Brain microvascular endothelial cell (primary cell): ENCODE data around the gene TMEM164.

Source experiments
- DNase-seq: peaks from one replicate; pipeline ENCODE4 v3.0.0-alpha.2; 2020
- H3K27ac ChIP-seq: fragments of 250-450 bp; sonication (Bioruptor Pico); 2 replicates; pipeline ENCODE4 v1.5.1; 2020; ENCODE audit warnings: mild to moderate bottlenecking, moderate library complexity
- H3K27me3 ChIP-seq: fragments of 250-450 bp; sonication (Bioruptor Pico); replicated peaks from 2 replicates; pipeline ENCODE4 v1.5.1; 2020; ENCODE audit warnings: mild to moderate bottlenecking
- H3K36me3 ChIP-seq: fragments of 250-450 bp; sonication (Bioruptor Pico); replicated peaks from 2 replicates; pipeline ENCODE4 v1.5.1; 2020; ENCODE audit warnings: mild to moderate bottlenecking
- H3K4me3 ChIP-seq: 2 replicates; pipeline ENCODE4 v1.5.1; 2011; ENCODE audit warnings: low read depth, mild to moderate bottlenecking, control low read depth, low read length, moderate library complexity
- CTCF ChIP-seq: IDR thresholded peaks from 2 replicates; pipeline ENCODE4 v1.5.1; 2011; ENCODE audit warnings: low read depth, mild to moderate bottlenecking, moderate library complexity, low read length, control low read depth, inconsistent platforms; ENCODE audit errors: missing control alignments
- in situ Hi-C: cut with HindIII; loops from 2 replicates; pipeline ENCODE4 v1.10.0; 2017; ENCODE audit warnings: low sequenced_read_pairs, low pct_ligation_motif_present

Gene TMEM164

GRCh38 chrX:110051559-110051958, 48.6 kb downstream of the TMEM164 start:
- no peaks in the 10 kb centered on the region for H3K36me3 ChIP-seq
- no peak overlapping the region for H3K4me3 ChIP-seq
- TF ChIP-seq CTCF: no peak
- in situ Hi-C loops: no loop called here
- H3K27ac ChIP-seq: no peak overlapping the region
- no peak for DNase-seq
- no peaks in the 10 kb centered on the region for H3K27me3 ChIP-seq

DNA sequence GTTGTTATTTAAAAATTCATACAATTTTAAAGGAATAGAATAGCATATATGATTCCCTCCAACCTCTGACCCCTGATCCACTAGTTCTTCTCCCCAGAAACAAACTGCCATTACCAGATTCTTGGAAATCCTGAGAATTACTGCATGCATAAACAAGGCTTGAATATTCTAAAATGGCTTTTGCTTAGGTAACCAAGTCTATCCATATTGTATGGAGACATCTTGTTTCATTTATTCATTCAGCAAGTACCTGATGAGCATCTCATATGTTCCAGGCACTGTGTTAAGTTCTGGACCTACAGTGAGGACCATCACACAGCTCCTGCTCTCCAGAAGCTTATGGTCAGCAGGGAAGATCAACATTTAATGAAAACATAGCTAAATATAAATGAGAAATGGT, 49.4 kb downstream of the TMEM164 start:
- Histone ChIP-seq H3K27me3 (no peaks in the 10 kb centered on the region), H3K27ac (no peak overlapping the region), H3K4me3 (no peak overlapping the region), H3K36me3 (no peaks in the 10 kb centered on the region)
- in situ Hi-C loops: no loop called here
- no peak for TF ChIP-seq CTCF
- no peak for DNase-seq

- TF ChIP-seq CTCF: no peak
- Histone ChIP-seq H3K27ac (no peak overlapping the region), H3K36me3 (no peaks in the 10 kb centered on the region), H3K4me3 (no peak overlapping the region), H3K27me3 (no peaks in the 10 kb centered on the region)
- in situ Hi-C loops: no loop called here
- DNase-seq: no peak
Measured at GRCh38 chrX:110053453-110053852, 50.5 kb downstream of the TMEM164 start.

GRCh38 chrX:110055616-110056015, 52.7 kb downstream of the TMEM164 start:
- no peak for TF ChIP-seq CTCF
- in situ Hi-C loops: no loop called here
- peak; percentile 1 for DNase-seq
- Histone ChIP-seq H3K36me3 (no peaks in the 10 kb centered on the region), H3K27me3 (no peaks in the 10 kb centered on the region), H3K27ac (no peak overlapping the region), H3K4me3 (no peak overlapping the region)

DNA sequence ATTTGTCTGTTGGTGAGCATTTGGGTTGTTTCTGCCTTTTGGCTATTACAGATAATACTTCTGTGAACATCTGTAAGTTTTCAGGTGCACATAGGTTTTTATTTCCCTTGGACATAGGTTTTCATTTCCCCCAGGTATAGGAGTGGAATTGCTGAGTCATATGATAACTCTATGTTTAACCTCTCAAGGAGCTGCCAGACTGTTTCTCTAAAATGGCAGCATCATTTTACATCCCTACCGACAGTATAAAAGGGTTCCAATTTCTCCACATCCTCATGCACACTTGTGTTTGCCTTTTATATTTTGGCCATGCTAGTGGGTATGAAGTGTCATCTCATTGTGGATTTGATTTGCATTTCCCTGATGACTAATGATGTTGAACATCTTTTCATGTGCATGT, 53.5 kb downstream of the TMEM164 start:
- no peak for DNase-seq

More for the DNA sequence above, 53.5 kb downstream of the TMEM164 start:
- no peak overlapping the region for H3K27ac ChIP-seq
- H3K36me3 ChIP-seq: no peaks in the 10 kb centered on the region
- no peak overlapping the region for H3K4me3 ChIP-seq
- no peaks in the 10 kb centered on the region for H3K27me3 ChIP-seq
- in situ Hi-C loops: no loop called here
- TF ChIP-seq CTCF: no peak
